ENCODE results near the gene ATL2. TPM values are rescaled to one million over a fixed set of nuclear protein-coding genes. Genes with fewer than 3 reads are reported as not detected.

ATL2 gene
- total RNA-seq, 2 donors from 2014 or later, result 43.6 to 62.6 TPM

DNA sequence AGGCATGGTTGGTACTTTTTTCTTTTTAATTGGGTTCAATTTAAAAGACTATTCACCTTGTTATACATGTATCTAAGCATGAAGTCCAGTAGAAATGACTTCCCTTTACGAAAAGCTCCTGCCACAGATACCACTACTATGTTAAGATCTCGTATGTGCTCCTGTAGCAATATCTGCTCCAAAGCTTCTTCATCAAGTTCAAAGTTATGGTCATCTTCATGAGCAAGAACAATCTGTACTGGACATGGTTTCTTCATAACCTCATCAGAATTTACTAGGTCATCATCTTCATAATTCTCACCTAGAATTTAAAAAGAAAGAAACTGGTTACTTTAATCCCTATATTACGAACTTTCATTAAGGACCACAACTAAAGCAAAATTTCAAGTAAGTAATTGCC, 33.9 kb downstream of the ATL2 start:
- intact Hi-C loops (cut with DNase I), result no loop called here
- DNase-seq, result no peak
- 93% methylated on average over 3 of the region's 3 CpGs for WGBS, 2 donors
- H3K36me3 ChIP-seq (replicated peaks in 1 of 2; ENCODE audit: insufficient read depth in 1 of 2, low read depth in 2 of 2), result peaks cover 0 to 4% of the 10 kb centered on the region in 2 donors
- no peak overlapping the region for H3K4me3 ChIP-seq
- no peaks in the 10 kb centered on the region for H3K27me3 ChIP-seq
- no peak for ATAC-seq
- no peaks in the 10 kb centered on the region for H3K9me3 ChIP-seq
- TF ChIP-seq, protein P1, sequence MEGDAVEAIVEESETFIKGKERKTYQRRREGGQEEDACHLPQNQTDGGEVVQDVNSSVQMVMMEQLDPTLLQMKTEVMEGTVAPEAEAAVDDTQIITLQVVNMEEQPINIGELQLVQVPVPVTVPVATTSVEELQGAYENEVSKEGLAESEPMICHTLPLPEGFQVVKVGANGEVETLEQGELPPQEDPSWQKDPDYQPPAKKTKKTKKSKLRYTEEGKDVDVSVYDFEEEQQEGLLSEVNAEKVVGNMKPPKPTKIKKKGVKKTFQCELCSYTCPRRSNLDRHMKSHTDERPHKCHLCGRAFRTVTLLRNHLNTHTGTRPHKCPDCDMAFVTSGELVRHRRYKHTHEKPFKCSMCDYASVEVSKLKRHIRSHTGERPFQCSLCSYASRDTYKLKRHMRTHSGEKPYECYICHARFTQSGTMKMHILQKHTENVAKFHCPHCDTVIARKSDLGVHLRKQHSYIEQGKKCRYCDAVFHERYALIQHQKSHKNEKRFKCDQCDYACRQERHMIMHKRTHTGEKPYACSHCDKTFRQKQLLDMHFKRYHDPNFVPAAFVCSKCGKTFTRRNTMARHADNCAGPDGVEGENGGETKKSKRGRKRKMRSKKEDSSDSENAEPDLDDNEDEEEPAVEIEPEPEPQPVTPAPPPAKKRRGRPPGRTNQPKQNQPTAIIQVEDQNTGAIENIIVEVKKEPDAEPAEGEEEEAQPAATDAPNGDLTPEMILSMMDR (IDR thresholded peaks at IDR 0.05), result no peak
- TF ChIP-seq POLR2A (IDR thresholded peaks at IDR 0.05), result no peak
- no peak overlapping the region for H3K27ac ChIP-seq
- peaks cover 15% of the 10 kb centered on the region for H3K4me1 ChIP-seq

DNA sequence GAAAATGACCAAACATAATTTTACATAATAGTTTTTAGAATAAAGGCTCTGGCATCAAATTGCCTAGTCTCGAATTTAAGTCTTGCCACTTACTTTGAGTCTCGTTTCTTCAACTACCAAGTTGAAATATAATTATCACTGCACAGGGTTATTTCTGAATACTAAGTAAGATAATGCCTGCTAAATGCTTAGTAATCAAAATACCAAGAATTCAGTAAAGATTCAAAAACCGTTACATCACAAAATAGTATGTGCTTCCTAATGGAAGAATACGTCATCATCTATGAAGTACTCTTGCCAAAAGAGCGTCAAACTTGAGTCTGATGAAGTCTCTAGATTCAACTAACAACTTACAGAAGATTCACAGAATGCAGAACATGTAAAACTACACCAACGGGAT, 40.5 kb downstream of the ATL2 start:
- no peak for ATAC-seq
- intact Hi-C loops (cut with DNase I), result no loop called here
- no peaks in the 10 kb centered on the region for H3K4me1 ChIP-seq

DNA sequence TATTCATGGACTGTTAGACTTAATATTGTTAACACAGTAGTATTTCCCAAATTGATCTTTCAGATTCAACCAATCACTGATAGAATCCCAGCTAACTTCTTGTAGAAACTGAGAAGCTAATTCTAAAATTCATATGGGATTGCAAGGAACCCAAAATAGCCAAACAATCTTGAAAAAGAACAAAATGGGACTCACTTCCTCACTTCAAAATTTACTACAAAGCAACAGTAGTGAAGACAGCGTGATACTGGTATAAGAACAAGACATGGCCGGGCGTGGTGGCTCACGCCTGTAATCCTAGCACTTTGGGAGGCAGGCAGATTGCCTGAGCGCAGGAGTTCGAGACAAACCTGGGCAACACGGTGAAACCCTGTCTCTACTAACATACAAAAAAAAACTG, 46.3 kb downstream of the ATL2 start:
- Histone ChIP-seq H3K4me1 (peaks cover 11% of the 10 kb centered on the region), H3K4me3 (no peak overlapping the region), H3K27me3 (no peaks in the 10 kb centered on the region), H3K36me3 (replicated peaks in 1 of 2; ENCODE audit: insufficient read depth in 1 of 2, low read depth in 2 of 2) (no peaks in the 10 kb centered on the region), H3K27ac (no peak overlapping the region), H3K9me3 (no peaks in the 10 kb centered on the region)
- 96 to 97% methylated on average over 7 of the region's 7 CpGs for WGBS, 2 donors
- no peak for DNase-seq
- no peak for ATAC-seq
- intact Hi-C loops (cut with DNase I), result no loop called here
- TF ChIP-seq POLR2A (IDR thresholded peaks at IDR 0.05), result no peak
- TF ChIP-seq, protein P1 (IDR thresholded peaks at IDR 0.05), result no peak

More for the DNA sequence above, 40.5 kb downstream of the ATL2 start:
- Histone ChIP-seq H3K36me3 (replicated peaks in 1 of 2; ENCODE audit: insufficient read depth in 1 of 2, low read depth in 2 of 2) (no peaks in the 10 kb centered on the region), H3K27ac (no peak overlapping the region), H3K27me3 (no peaks in the 10 kb centered on the region), H3K4me3 (no peak overlapping the region), H3K9me3 (no peaks in the 10 kb centered on the region)
- TF ChIP-seq POLR2A (IDR thresholded peaks at IDR 0.05), result no peak
- TF ChIP-seq, protein P1 (IDR thresholded peaks at IDR 0.05), result no peak
- DNase-seq, result no peak
- WGBS, 2 donors, result 94 to 95% methylated on average over 6 of the region's 6 CpGs

DNA sequence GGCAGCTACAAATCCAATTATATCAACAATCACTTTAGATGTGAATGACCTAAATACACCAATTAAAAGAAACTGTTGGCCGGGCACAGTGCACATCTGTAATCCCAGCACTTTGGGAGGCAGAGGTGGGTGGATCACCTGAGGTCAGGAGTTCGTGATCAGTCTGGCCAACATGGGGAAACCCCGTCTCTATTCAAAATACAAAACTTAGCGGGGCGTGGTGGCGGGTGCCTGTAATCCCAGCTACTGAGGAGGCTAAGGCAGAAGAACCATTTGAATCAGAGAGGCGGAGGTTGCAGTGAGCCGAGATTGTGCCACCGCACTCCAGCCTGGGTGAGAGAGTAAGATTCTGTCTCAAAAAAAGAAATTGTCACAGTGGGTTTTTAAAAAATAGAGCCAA, 49.5 kb downstream of the ATL2 start:
- intact Hi-C loops (cut with DNase I), result no loop called here
- no peak overlapping the region for H3K27ac ChIP-seq
- WGBS, 2 donors, result 87 to 98% methylated on average over 9 of the region's 9 CpGs
- no peaks in the 10 kb centered on the region for H3K27me3 ChIP-seq
- ATAC-seq (no peak), DNase-seq (no peak)
- H3K36me3 ChIP-seq (replicated peaks in 1 of 2; ENCODE audit: insufficient read depth in 1 of 2, low read depth in 2 of 2), result no peaks in the 10 kb centered on the region
- no peaks in the 10 kb centered on the region for H3K9me3 ChIP-seq
- H3K4me3 ChIP-seq, result no peak overlapping the region
- H3K4me1 ChIP-seq, result peaks cover 11% of the 10 kb centered on the region
- TF ChIP-seq POLR2A (IDR thresholded peaks at IDR 0.05), result no peak
- TF ChIP-seq, protein P1 (IDR thresholded peaks at IDR 0.05), result no peak

DNA sequence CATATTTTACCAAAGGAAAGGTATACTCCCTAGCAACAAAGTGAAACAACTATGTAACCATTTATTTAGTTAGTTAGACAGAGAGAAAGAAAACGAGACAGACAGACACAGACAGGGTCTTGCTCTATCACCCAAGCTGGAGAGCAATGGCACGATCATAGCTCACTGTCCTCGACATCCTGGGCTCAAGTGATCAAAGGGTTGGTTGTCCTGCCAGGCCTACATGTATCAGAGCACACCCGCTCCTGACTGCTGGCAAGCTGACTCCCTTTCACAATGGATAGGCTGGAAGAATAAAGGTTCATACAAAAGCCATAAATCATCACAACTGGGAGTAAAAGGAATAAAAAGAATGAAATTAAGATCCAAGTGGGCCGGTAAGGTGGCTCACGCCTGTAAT, 53.5 kb downstream of the ATL2 start:
- H3K4me1 ChIP-seq, result peaks cover 11% of the 10 kb centered on the region

More for the DNA sequence above, 53.5 kb downstream of the ATL2 start:
- Histone ChIP-seq H3K36me3 (replicated peaks in 1 of 2; ENCODE audit: insufficient read depth in 1 of 2, low read depth in 2 of 2) (no peaks in the 10 kb centered on the region), H3K27me3 (no peaks in the 10 kb centered on the region), H3K9me3 (no peaks in the 10 kb centered on the region), H3K4me3 (no peak overlapping the region), H3K27ac (no peak overlapping the region)
- 81 to 87% methylated on average over 6 of the region's 6 CpGs for WGBS, 2 donors
- DNase-seq (no peak), ATAC-seq (no peak)
- TF ChIP-seq, protein P1 (IDR thresholded peaks at IDR 0.05), result no peak
- TF ChIP-seq POLR2A (IDR thresholded peaks at IDR 0.05), result no peak
- intact Hi-C loops (cut with DNase I), result no loop called here
